Adrenal gland (tissue), 12 donors: ENCODE measurements around the gene SSH2. TPM values are rescaled to one million over a fixed set of nuclear protein-coding genes. Genes with fewer than 3 reads are reported as not detected.

Experiments
- DNase-seq, 7 donors: peaks; one replicate each; pipeline ENCODE4 v3.0.0-alpha.2; 2019 to 2020
- H3K27ac ChIP-seq, 5 donors: fragments of 200-600 bp; sonication (generic) in 4 of 5; 1 replicate in 3 of 5; 2 replicates in 2 of 5; pipeline versions ENCODE4 v1.5.1 to v1.8.0; 2016 to 2020; ENCODE audit warnings: mild to moderate bottlenecking in 1 of 5
- H3K27me3 ChIP-seq: fragments of 200-600 bp; 2 replicates; pipeline ENCODE4 v1.8.0; 2021
- H3K36me3 ChIP-seq, 2 donors: fragments of 200-600 bp; replicated peaks in 1 of 2; 1 replicate in 1 of 2; 2 replicates in 1 of 2; pipeline versions ENCODE4 v1.5.1 to v1.8.0; 2018 to 2022
- H3K4me1 ChIP-seq, 2 donors: fragments of 200-600 bp; replicated peaks in 1 of 2; 1 replicate in 1 of 2; 2 replicates in 1 of 2; pipeline versions ENCODE4 v1.5.1 to v1.8.0; 2018 to 2021
- H3K4me3 ChIP-seq, 4 donors: fragments of 200-600 bp; sonication (generic) in 3 of 4; one replicate each; pipeline ENCODE4 v1.5.1; 2016 to 2018
- H3K9me3 ChIP-seq, 3 donors: fragments of 200-600 bp; sonication (generic) in 1 of 3; replicated peaks in 1 of 3; 1 replicate in 2 of 3; 2 replicates in 1 of 3; pipeline versions ENCODE4 v1.5.1 to v1.8.0; 2016 to 2021
- POLR2A ChIP-seq, 2 donors: fragments of 450-650 bp; IDR thresholded peaks; one replicate each; pipeline ENCODE4 v1.6.1; 2017; ENCODE audit warnings: antibody characterized with exemption in 2 of 2, mild to moderate bottlenecking in 2 of 2, moderate library complexity in 1 of 2
- WGBS, 4 donors: extraction: QIAGEN DNeasy Blood & Tissue Kit in 2 of 4; methylation state at CpG; one replicate each; pipeline versions ENCODE4 v1.1.5 to v1.1.7; 2013 to 2017; 5-methylcytosine and 5-hydroxymethylcytosine counted together
- intact Hi-C, 2 donors: fragments of 100-400 bp; cut with DNase I; formaldehyde crosslinking; loops; one replicate each; pipeline versions ENCODE4 v1.14.1 to v1.15.0; 2022 to 2023
- polyA plus RNA-seq, 3 donors: library from polyadenylated mRNA; stranded (reverse); fragments of 200-250 nt in 2 of 3; fragments of 350-450 nt in 1 of 3; fragmentation: Illumina TruSeq in 1 of 3; extraction: RNeasy Lipid Tissue Mini Kit (QIAGEN cat#74804) in 1 of 3; gene quantifications; one replicate each; pipeline ENCODE4 v1.2.3, GENCODE V29; 2013 to 2014
- total RNA-seq, 9 donors: library from RNA; depleted of rRNA in 4 of 9; stranded (reverse); fragments of >200 nt in 4 of 9; fragments of 120-200 nt in 1 of 9; fragmentation: NEBNext Ultra II Directional in 1 of 9; extraction: Animal tissue kit (Norgen Biotek cat#: 25700) in 1 of 9; gene quantifications; one replicate each; pipeline versions ENCODE4 v1.1.0 to v1.2.4, GENCODE V29; 2013 to 2023
- TF ChIP-seq, protein P1 (sequence below), 6 experiments: fragments of 450-650 bp in 4 of 6; fragments of 200-600 bp in 2 of 6; sonication (generic) in 1 of 6; IDR thresholded peaks; 1 replicate in 5 of 6; 2 replicates in 1 of 6; pipeline versions ENCODE4 v1.5.1 to v1.8.0; 2016 to 2021; ENCODE audit warnings: antibody characterized with exemption in 6 of 6, mild to moderate bottlenecking in 2 of 6, moderate library complexity in 1 of 6
- donor health status: healthy with polysubstance abuse.
- donor health status: Bipolar disorder and iron deficiency.
- donor health status: DM: yes; HTN: yes; CAD: no.
- donor health status: DM: no; HTN: no; CAD: no.
- donor health status: DM: no; HTN: no; CAD: no.
- donor health status: DM: yes; HTN: yes; CAD: no.

Gene SSH2
- total and polyA plus RNA-seq, 12 donors: 7.6 to 35.8 (median 20.8) TPM

DNA sequence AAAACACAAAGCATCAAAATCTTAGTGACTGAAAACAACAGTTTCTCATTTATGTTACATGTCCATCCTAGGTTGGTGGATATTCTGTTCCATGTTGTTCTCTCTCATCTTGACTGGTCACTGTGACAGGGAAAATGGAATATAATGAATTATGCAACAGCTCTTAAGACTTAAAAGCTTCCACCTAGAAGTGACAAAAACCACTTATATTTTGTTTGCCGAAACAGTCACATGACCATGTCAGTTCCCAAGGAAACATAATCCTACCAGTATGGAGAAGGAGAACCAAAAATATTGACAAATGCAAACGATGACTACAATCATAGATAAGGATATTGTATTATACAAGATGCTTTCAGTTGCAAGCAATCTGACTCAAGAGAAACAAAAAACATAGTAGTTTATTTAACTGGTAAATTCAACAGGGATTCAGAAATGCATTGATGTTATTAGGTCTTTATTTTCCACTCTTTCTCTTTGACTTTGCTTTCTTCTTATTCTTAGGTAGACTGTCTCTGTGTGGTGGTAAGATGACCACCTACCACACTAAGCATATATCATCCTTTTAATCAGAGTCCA is 103.8 kb downstream of the SSH2 start:
- Histone ChIP-seq H3K27me3 (no peaks in the 10 kb centered on the region), H3K27ac (no peak overlapping the region), H3K9me3 (no peaks in the 10 kb centered on the region), H3K4me3 (no peak overlapping the region), H3K36me3 (no peaks in the 10 kb centered on the region), H3K4me1 (no peaks in the 10 kb centered on the region)
- 59 to 93% (median 77%) methylated on average over 2 of the region's 2 CpGs for WGBS, 4 donors
- intact Hi-C loops: no loop called here
- no peak for DNase-seq
- no peak for TF ChIP-seq POLR2A (IDR thresholded peaks at IDR 0.05)
- TF ChIP-seq, protein P1, sequence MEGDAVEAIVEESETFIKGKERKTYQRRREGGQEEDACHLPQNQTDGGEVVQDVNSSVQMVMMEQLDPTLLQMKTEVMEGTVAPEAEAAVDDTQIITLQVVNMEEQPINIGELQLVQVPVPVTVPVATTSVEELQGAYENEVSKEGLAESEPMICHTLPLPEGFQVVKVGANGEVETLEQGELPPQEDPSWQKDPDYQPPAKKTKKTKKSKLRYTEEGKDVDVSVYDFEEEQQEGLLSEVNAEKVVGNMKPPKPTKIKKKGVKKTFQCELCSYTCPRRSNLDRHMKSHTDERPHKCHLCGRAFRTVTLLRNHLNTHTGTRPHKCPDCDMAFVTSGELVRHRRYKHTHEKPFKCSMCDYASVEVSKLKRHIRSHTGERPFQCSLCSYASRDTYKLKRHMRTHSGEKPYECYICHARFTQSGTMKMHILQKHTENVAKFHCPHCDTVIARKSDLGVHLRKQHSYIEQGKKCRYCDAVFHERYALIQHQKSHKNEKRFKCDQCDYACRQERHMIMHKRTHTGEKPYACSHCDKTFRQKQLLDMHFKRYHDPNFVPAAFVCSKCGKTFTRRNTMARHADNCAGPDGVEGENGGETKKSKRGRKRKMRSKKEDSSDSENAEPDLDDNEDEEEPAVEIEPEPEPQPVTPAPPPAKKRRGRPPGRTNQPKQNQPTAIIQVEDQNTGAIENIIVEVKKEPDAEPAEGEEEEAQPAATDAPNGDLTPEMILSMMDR (IDR thresholded peaks at IDR 0.05): no peak

DNA sequence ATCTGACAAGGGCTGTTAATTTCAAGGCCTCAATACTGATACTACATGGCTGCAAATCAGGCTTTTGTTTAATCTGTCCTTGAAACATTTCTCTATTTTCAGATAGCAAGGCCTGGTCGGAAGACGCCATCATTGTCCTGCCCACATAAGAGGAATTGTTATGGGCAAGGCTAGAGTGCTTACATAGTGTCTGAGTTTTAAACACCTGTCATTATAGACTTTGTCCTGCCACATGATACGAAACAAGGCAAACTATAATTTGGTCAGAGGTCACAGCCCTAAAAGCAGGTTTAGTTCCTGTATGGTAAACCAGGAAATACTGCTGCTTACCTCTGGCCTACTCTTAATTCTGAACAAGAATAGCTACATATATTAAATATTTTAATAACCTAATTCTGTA is 104.4 kb downstream of the SSH2 start:
- intact Hi-C loops: no loop called here
- no peak for TF ChIP-seq POLR2A (IDR thresholded peaks at IDR 0.05)
- TF ChIP-seq, protein P1 (IDR thresholded peaks at IDR 0.05): no peak
- Histone ChIP-seq H3K27me3 (no peaks in the 10 kb centered on the region), H3K36me3 (no peaks in the 10 kb centered on the region), H3K4me3 (no peak overlapping the region), H3K4me1 (no peaks in the 10 kb centered on the region), H3K9me3 (no peaks in the 10 kb centered on the region), H3K27ac (no peak overlapping the region)
- WGBS, 4 donors: 61 to 85% (median 69%) methylated on average over 3 of the region's 3 CpGs
- no peak for DNase-seq

DNA sequence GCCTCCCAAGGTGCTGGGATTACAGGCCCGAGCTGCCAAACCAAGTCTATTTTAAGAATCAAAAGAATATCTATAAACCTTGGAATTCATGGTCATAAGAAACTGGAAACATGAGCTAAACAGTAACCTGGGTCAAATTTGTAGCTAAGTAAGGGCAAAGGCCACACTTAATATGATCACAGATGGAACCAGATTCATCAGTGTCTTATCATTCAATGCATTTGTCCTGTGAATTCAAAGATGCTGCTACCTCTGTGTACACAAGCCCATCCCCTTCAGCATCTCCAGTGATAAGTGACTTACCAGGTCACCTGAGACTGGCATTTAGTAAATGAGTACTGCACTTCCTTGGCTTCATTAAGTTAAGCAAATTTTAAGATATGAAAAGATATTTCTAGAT is 108.1 kb downstream of the SSH2 start:
- Histone ChIP-seq H3K4me3 (no peak overlapping the region), H3K9me3 (no peaks in the 10 kb centered on the region), H3K27me3 (no peaks in the 10 kb centered on the region), H3K27ac (no peak overlapping the region), H3K36me3 (no peaks in the 10 kb centered on the region), H3K4me1 (no peaks in the 10 kb centered on the region)
- TF ChIP-seq, protein P1 (IDR thresholded peaks at IDR 0.05): no peak
- TF ChIP-seq POLR2A (IDR thresholded peaks at IDR 0.05): no peak
- no peak for DNase-seq
- WGBS, 4 donors: 88 to 100% (median 90%) methylated on average over 1 of the region's 1 CpG
- intact Hi-C loops: no loop called here

DNA sequence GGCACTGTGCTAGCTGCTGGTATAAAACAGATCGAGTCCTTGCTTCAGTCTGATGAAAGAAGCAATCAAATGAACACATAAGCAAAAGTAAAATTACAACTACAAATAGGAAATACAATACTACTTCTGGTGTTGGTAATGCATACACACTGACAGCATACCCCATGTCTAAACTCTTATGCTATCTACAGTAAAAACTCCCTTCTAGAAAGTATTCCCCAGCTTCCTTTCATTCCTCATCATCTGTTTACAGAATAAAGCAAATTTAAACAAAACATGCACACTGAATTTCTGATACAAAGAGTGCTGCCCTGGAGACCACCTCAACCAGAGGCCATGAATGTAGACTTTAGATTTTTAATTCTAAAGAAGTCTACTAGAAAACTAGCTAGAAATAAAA is 109.6 kb downstream of the SSH2 start:
- WGBS, 4 donors: 75 to 100% (median 94%) methylated on average over 1 of the region's 1 CpG
- Histone ChIP-seq H3K36me3 (no peaks in the 10 kb centered on the region), H3K4me3 (no peak overlapping the region), H3K27ac (no peak overlapping the region), H3K4me1 (no peaks in the 10 kb centered on the region), H3K9me3 (no peaks in the 10 kb centered on the region), H3K27me3 (no peaks in the 10 kb centered on the region)
- intact Hi-C loops: no loop called here
- TF ChIP-seq, protein P1 (IDR thresholded peaks at IDR 0.05): no peak
- TF ChIP-seq POLR2A (IDR thresholded peaks at IDR 0.05): no peak
- DNase-seq: no peak
